GM23248 (cell line): ENCODE results near the gene FETUB. TPM values are rescaled to one million over a fixed set of nuclear protein-coding genes. Genes with fewer than 3 reads are reported as not detected.

ENCODE experiments used
- DNase-seq: peaks from one replicate; pipeline ENCODE4 v3.0.0-alpha.2; 2015
- H2AFZ ChIP-seq: fragments of 200-600 bp; sonication (generic); 2 replicates; pipeline ENCODE4 v1.6.1; 2016; ENCODE audit warnings: antibody characterized with exemption
- H3F3A ChIP-seq: fragments of 200-600 bp; sonication (generic); 2 replicates; pipeline ENCODE4 v1.6.1; 2016; ENCODE audit warnings: mild to moderate bottlenecking, antibody characterized with exemption, mixed run types; ENCODE audit not compliant: insufficient read depth
- H3K27ac ChIP-seq: fragments of 200-600 bp; sonication (generic); 2 replicates; pipeline ENCODE4 v1.5.1; 2016; ENCODE audit warnings: mild to moderate bottlenecking
- H3K27me3 ChIP-seq: fragments of 200-600 bp; sonication (generic); replicated peaks from 2 replicates; pipeline ENCODE4 v1.6.1; 2016; ENCODE audit warnings: mild to moderate bottlenecking; ENCODE audit not compliant: insufficient read depth
- H3K36me3 ChIP-seq: fragments of 200-600 bp; sonication (generic); 2 replicates; pipeline ENCODE4 v1.6.1; 2016; ENCODE audit warnings: low read depth, mild to moderate bottlenecking
- H3K4me1 ChIP-seq: fragments of 200-600 bp; sonication (generic); 2 replicates; pipeline ENCODE4 v1.6.1; 2016; ENCODE audit warnings: mild to moderate bottlenecking; ENCODE audit not compliant: insufficient read depth
- H3K4me2 ChIP-seq: fragments of 200-600 bp; sonication (generic); one replicate; pipeline ENCODE4 v1.6.1; 2016; ENCODE audit warnings: mild to moderate bottlenecking; ENCODE audit not compliant: unreplicated experiment
- H3K4me3 ChIP-seq: fragments of 200-600 bp; sonication (generic); 2 replicates; pipeline ENCODE4 v1.5.1; 2016; ENCODE audit warnings: mild to moderate bottlenecking
- H3K79me2 ChIP-seq: fragments of 200-600 bp; sonication (generic); 2 replicates; pipeline ENCODE4 v1.6.1; 2016; ENCODE audit warnings: mild to moderate bottlenecking; ENCODE audit not compliant: insufficient read depth
- H3K9ac ChIP-seq: fragments of 200-600 bp; sonication (generic); 2 replicates; pipeline ENCODE4 v1.6.1; 2016; ENCODE audit warnings: mild to moderate bottlenecking
- H3K9me2 ChIP-seq: fragments of 200-600 bp; sonication (generic); 2 replicates; pipeline ENCODE4 v1.6.1; 2016; ENCODE audit warnings: mixed run types, mild to moderate bottlenecking, moderate library complexity; ENCODE audit not compliant: insufficient read depth
- H3K9me3 ChIP-seq: fragments of 200-600 bp; sonication (generic); one replicate; pipeline ENCODE4 v1.6.1; 2017; ENCODE audit warnings: low read depth
- H4K20me1 ChIP-seq: fragments of 200-600 bp; sonication (generic); 2 replicates; pipeline ENCODE4 v1.6.0; 2016; ENCODE audit not compliant: insufficient read depth
- EZH2 ChIP-seq: fragments of 200-600 bp; sonication (generic); IDR thresholded peaks from 2 replicates; pipeline ENCODE4 v1.6.1; 2018; ENCODE audit warnings: antibody characterized with exemption, mild to moderate bottlenecking; ENCODE audit not compliant: insufficient read depth, poor library complexity, severe bottlenecking
- EZH2phosphoT487 ChIP-seq: fragments of 200-600 bp; sonication (generic); IDR thresholded peaks from 2 replicates; pipeline ENCODE4 v1.6.1; 2018; ENCODE audit warnings: antibody characterized with exemption, moderate library complexity, mild to moderate bottlenecking, low read depth; ENCODE audit not compliant: insufficient read depth
- WGBS, 2 experiments: methylation state at CpG; one replicate each; pipeline ENCODE4 v1.1.6; 2015 to 2017; ENCODE audit warnings: low lambda C conversion rate in 2 of 2, low coverage in 1 of 2; ENCODE audit errors: missing lambda C conversion rate in 2 of 2; 5-methylcytosine and 5-hydroxymethylcytosine counted together
- in situ Hi-C: fragments of 300-500 bp; cut with MboI; formaldehyde crosslinking; loops from 2 replicates; pipeline ENCODE4 v1.15.0; 2020
- polyA plus RNA-seq: library from polyadenylated mRNA; unstranded; fragments of >200 nt; fragmentation: Nextera tagmentation; extraction: Ambion mirVana; gene quantifications from 2 replicates; pipeline ENCODE4 v1.2.1, GENCODE V29; 2016
- total RNA-seq: library from RNA; depleted of rRNA; stranded (reverse); fragments of >200 nt; shearing (Covaris generic); gene quantifications from 2 replicates; pipeline ENCODE4 v1.2.3, GENCODE V29; 2014

Gene FETUB
- total and polyA plus RNA-seq, 2 experiments from 2014 or later, result not detected

DNA sequence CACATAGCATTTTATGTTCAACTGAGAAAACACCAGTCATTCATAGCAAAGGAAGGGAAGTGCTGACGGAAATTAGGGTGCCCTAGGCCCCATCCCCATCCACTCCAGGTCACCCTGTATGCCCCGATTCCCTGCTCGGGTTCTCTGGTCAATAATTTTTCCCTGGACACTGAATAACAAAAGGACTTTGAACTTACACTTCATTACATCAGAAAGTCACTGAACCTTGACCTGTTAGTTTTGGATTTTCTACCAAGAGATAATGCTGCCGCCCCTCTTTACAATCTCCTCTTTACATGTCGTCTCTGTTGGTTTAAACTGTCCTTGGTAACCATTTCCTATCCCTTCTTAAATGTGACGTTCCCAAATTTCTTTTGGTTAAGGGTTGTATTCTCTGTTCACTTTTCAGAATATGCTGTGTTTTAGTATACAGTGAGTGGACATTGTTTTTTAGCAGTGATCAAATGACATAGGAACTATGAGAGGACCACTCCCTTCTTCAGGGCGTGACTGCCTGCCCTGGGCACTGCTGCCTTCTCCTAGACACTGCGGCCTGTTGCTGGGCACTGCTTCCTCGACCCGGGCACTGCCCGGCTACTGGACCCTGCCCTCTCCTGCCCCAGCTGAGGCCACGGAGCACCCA lies 40.9 kb upstream of the FETUB start:
- no peaks in the 10 kb centered on the region for H3K9me3 ChIP-seq
- WGBS, 2 experiments, result 72 to 76% methylated on average over 12 of the region's 12 CpGs
- in situ Hi-C loops, result no loop called here
- TF ChIP-seq EZH2phosphoT487, result no peak
- no peak overlapping the region for H3K4me3 ChIP-seq
- H3K27me3 ChIP-seq, result no peaks in the 10 kb centered on the region
- no peaks in the 10 kb centered on the region for H3K36me3 ChIP-seq
- H3K79me2 ChIP-seq, result no peaks in the 10 kb centered on the region
- no peak overlapping the region for H3K27ac ChIP-seq
- H3K4me1 ChIP-seq, result no peaks in the 10 kb centered on the region; the same call in 1 of the 2 replicates
- no peak for DNase-seq
- H2AFZ ChIP-seq, result no peak overlapping the region
- H3K9ac ChIP-seq, result no peak overlapping the region
- H4K20me1 ChIP-seq, result no peaks in the 10 kb centered on the region
- H3K9me2 ChIP-seq, result no peaks in the 10 kb centered on the region
- H3F3A ChIP-seq, result peaks cover 8% of the 10 kb centered on the region; the same call in 1 of the 2 replicates
- no peak overlapping the region for H3K4me2 ChIP-seq

DNA sequence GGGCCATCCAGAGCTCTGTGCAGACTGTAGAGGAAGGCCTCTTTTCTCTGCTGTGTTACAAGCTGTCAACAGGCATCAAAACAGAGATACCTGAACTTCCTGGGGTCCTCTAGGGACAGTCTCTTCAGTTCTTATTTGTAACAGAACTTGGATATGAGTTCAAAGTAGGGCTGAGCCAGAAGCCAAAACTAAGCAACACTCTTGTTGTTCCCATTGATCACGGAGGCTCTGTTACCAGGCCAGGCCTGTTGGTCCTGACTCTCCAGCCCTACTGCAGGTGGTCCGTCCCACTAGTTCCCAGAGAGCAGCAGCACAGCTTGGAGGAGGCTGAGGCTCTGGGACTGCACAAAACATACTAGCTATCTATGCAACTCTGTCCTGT lies 40.4 kb upstream of the FETUB start:
- H3K27me3 ChIP-seq, result peaks cover 1% of the 10 kb centered on the region; the same call in 1 of the 2 replicates
- in situ Hi-C loops, result loop anchor here (25.0 kb wide), 1 partner anchor 1113 kb away; the partner anchor contains the start of gene RTP2
- H3K79me2 ChIP-seq, result no peaks in the 10 kb centered on the region
- DNase-seq, result no peak
- WGBS, 2 experiments, result 80% methylated on average over 2 of the region's 2 CpGs
- no peak overlapping the region for H2AFZ ChIP-seq
- H3K4me1 ChIP-seq, result no peaks in the 10 kb centered on the region; the same call in 1 of the 2 replicates
- H3F3A ChIP-seq, result peaks cover 8% of the 10 kb centered on the region; the same call in 1 of the 2 replicates
- H3K9ac ChIP-seq, result no peak overlapping the region
- TF ChIP-seq EZH2phosphoT487, result no peak
- TF ChIP-seq EZH2, result no peak
- no peaks in the 10 kb centered on the region for H3K36me3 ChIP-seq
- H3K27ac ChIP-seq, result no peak overlapping the region
- no peak overlapping the region for H3K4me3 ChIP-seq
- no peaks in the 10 kb centered on the region for H3K9me3 ChIP-seq
- H3K4me2 ChIP-seq, result no peak overlapping the region
- no peaks in the 10 kb centered on the region for H4K20me1 ChIP-seq
- no peaks in the 10 kb centered on the region for H3K9me2 ChIP-seq

DNA sequence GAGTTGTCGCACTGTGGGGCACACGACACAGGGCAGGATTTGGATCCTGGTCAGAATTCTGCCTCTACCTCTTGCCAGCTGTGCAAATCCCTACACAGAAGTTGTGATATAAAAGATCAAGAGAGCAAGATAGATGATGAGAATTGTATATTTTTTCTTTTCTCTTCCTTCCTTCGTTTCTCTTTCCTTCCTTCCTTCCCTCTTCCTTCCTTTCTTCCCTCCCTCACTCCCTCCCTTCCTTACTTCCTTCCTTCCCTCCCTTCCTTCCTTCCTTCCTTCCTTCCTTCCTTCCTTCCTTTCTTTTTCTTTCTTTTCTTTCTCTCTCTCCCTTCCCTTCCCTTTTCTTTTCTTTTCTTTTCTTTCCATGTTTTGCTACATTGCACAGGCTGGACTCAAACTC lies 39.3 kb upstream of the FETUB start:
- Histone ChIP-seq H3K9me3 (no peaks in the 10 kb centered on the region), H3K27me3 (peaks cover 12% of the 10 kb centered on the region; the same call in 1 of the 2 replicates), H3K9me2 (no peaks in the 10 kb centered on the region), H3K36me3 (no peaks in the 10 kb centered on the region), H3K4me2 (no peak overlapping the region), H3K4me1 (no peaks in the 10 kb centered on the region; the same call in 1 of the 2 replicates), H2AFZ (no peak overlapping the region), H3K9ac (no peak overlapping the region), H3F3A (peaks cover 8% of the 10 kb centered on the region; the same call in 1 of the 2 replicates), H3K4me3 (no peak overlapping the region), H3K27ac (no peak overlapping the region), H4K20me1 (no peaks in the 10 kb centered on the region), H3K79me2 (no peaks in the 10 kb centered on the region)
- in situ Hi-C loops, result loop anchor here (25.0 kb wide), 1 partner anchor 1111 kb away; the partner anchor contains the start of gene RTP2
- WGBS, 2 experiments, result 46 to 54% methylated on average over 3 of the region's 3 CpGs
- TF ChIP-seq EZH2, result no peak
- TF ChIP-seq EZH2phosphoT487, result no peak
- no peak for DNase-seq

- Histone ChIP-seq H3K9me3 (no peaks in the 10 kb centered on the region), H2AFZ (no peak overlapping the region), H3K9me2 (no peaks in the 10 kb centered on the region), H3K9ac (no peak overlapping the region), H3K27ac (no peak overlapping the region), H3K27me3 (peaks cover 14% of the 10 kb centered on the region; the same call in 1 of the 2 replicates), H3F3A (no peaks in the 10 kb centered on the region), H3K4me2 (no peak overlapping the region), H3K4me3 (no peak overlapping the region), H3K4me1 (no peaks in the 10 kb centered on the region; the same call in 1 of the 2 replicates), H4K20me1 (no peaks in the 10 kb centered on the region), H3K36me3 (no peaks in the 10 kb centered on the region), H3K79me2 (no peaks in the 10 kb centered on the region)
- DNase-seq, result no peak
- in situ Hi-C loops, result loop anchor here (25.0 kb wide), 1 partner anchor 1109 kb away; the partner anchor contains the start of gene RTP2
- TF ChIP-seq EZH2phosphoT487 (no peak), EZH2 (no peak)
- 77 to 78% methylated on average over 7 of the region's 7 CpGs for WGBS, 2 experiments
Measured at GRCh38 chr3:186603159-186603558, 37.0 kb upstream of the FETUB start.
